ENCODE measurements around the gene FOXK1. TPM values are rescaled to one million over a fixed set of nuclear protein-coding genes. Genes with fewer than 3 reads are reported as not detected.

The FOXK1 gene
- total and polyA plus RNA-seq, 2 donors (not counting 1 experiment from before 2014, with no cell fraction given): 5.2 to 26.9 TPM

DNA sequence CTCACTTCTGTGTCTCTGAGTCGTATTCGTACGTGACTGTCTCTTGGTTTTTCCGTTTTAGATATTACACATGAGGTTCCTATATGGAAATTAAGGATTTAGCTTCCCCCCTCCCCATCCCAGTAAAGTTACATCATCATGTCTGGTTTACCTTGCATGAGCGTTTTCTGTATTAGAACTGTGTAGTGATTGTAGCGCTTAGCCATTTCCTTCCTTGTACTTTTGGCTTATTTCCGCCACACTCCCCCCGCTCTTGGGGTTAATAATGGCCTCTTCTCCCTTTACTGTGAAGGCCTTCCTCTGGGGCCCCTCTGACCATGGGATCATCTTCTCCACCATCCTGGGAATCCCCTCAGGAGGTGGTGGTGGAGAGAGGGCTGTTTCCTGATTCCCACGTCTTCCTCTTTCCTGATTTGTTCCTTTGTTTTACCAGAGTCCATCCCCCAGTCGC is 66.2 kb downstream of the FOXK1 start:
- TF ChIP-seq, protein P1, sequence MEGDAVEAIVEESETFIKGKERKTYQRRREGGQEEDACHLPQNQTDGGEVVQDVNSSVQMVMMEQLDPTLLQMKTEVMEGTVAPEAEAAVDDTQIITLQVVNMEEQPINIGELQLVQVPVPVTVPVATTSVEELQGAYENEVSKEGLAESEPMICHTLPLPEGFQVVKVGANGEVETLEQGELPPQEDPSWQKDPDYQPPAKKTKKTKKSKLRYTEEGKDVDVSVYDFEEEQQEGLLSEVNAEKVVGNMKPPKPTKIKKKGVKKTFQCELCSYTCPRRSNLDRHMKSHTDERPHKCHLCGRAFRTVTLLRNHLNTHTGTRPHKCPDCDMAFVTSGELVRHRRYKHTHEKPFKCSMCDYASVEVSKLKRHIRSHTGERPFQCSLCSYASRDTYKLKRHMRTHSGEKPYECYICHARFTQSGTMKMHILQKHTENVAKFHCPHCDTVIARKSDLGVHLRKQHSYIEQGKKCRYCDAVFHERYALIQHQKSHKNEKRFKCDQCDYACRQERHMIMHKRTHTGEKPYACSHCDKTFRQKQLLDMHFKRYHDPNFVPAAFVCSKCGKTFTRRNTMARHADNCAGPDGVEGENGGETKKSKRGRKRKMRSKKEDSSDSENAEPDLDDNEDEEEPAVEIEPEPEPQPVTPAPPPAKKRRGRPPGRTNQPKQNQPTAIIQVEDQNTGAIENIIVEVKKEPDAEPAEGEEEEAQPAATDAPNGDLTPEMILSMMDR (conservative IDR thresholded peaks at IDR 0.05 in 1 of 2, IDR thresholded peaks at IDR 0.05 in 1 of 2; ENCODE audit: low read depth in 1 of 2, low read length in 2 of 2): no peak
- TF ChIP-seq EZH2 (IDR thresholded peaks at IDR 0.05; ENCODE audit: low read length, missing control alignments): no peak
- H3K27me3 ChIP-seq (ENCODE audit: control insufficient read depth, insufficient read depth, low read length): no peaks in the 10 kb centered on the region
- H3K79me2 ChIP-seq (ENCODE audit: control insufficient read depth, insufficient read depth, low read length): peaks cover 47% of the 10 kb centered on the region
- H3K4me3 ChIP-seq (replicated peaks in 1 of 4; ENCODE audit: control extremely low read depth in 1 of 4, insufficient read depth in 1 of 4, low read depth in 3 of 4, low read length in 4 of 4): no peak overlapping the region
- no peak overlapping the region for H3K27ac ChIP-seq (ENCODE audit: insufficient read depth, low read length)
- H4K20me1 ChIP-seq (ENCODE audit: control insufficient read depth, extremely low read depth, insufficient read depth, low read length): no peaks in the 10 kb centered on the region
- no peak for DNase-seq (ENCODE audit: low read depth in 2 of 2)
- no peaks in the 10 kb centered on the region for H3K9me3 ChIP-seq (ENCODE audit: control insufficient read depth, insufficient read depth, low read depth, low read length)
- H3K9ac ChIP-seq (ENCODE audit: insufficient read depth, low read length): no peak overlapping the region
- H2AFZ ChIP-seq (ENCODE audit: low read length): no peak overlapping the region
- H3K4me1 ChIP-seq (ENCODE audit: control insufficient read depth, extremely low read depth, insufficient read depth, low read length): peaks cover 17% of the 10 kb centered on the region
- peaks cover 6% of the 10 kb centered on the region for H3K36me3 ChIP-seq (ENCODE audit: control insufficient read depth, insufficient read depth, low read length)
- H3K4me2 ChIP-seq (ENCODE audit: extremely low read depth, insufficient read depth, low read length): no peak overlapping the region

DNA sequence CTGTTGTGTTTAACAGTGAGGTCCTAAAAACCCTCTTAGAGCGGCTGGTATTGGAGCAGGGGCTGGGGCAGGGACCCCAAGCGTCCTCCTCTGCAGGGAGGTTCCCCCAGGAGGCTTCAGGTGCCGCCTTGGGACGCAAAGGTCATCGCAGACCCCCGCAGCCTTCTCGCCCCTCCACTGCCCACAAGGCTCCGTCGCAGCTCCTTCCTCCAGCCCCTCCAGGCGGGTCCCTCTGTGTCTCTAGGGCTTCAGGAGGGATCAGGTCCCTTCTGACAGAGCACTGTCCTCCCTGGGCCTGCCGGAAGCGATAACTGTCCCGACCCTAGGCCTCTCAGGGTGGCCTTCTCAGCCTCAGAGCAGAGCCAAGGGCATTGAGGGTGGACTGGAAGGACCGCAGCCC is 67.3 kb downstream of the FOXK1 start:
- Histone ChIP-seq H3K79me2 (ENCODE audit: control insufficient read depth, insufficient read depth, low read length) (peaks cover 48% of the 10 kb centered on the region), H3K27ac (ENCODE audit: insufficient read depth, low read length) (no peak overlapping the region), H3K36me3 (ENCODE audit: control insufficient read depth, insufficient read depth, low read length) (peaks cover 11% of the 10 kb centered on the region), H3K4me1 (ENCODE audit: control insufficient read depth, extremely low read depth, insufficient read depth, low read length) (peaks cover 13% of the 10 kb centered on the region), H3K9me3 (ENCODE audit: control insufficient read depth, insufficient read depth, low read depth, low read length) (no peaks in the 10 kb centered on the region), H3K4me3 (replicated peaks in 1 of 4; ENCODE audit: control extremely low read depth in 1 of 4, insufficient read depth in 1 of 4, low read depth in 3 of 4, low read length in 4 of 4) (no peak overlapping the region), H3K9ac (ENCODE audit: insufficient read depth, low read length) (no peak overlapping the region), H2AFZ (ENCODE audit: low read length) (no peak overlapping the region), H3K27me3 (ENCODE audit: control insufficient read depth, insufficient read depth, low read length) (no peaks in the 10 kb centered on the region), H4K20me1 (ENCODE audit: control insufficient read depth, extremely low read depth, insufficient read depth, low read length) (no peaks in the 10 kb centered on the region), H3K4me2 (ENCODE audit: extremely low read depth, insufficient read depth, low read length) (no peak overlapping the region)
- TF ChIP-seq, protein P1 (conservative IDR thresholded peaks at IDR 0.05 in 1 of 2, IDR thresholded peaks at IDR 0.05 in 1 of 2; ENCODE audit: low read depth in 1 of 2, low read length in 2 of 2): no peak
- TF ChIP-seq EZH2 (IDR thresholded peaks at IDR 0.05; ENCODE audit: low read length, missing control alignments): no peak
- no peak for DNase-seq (ENCODE audit: low read depth in 2 of 2)

DNA sequence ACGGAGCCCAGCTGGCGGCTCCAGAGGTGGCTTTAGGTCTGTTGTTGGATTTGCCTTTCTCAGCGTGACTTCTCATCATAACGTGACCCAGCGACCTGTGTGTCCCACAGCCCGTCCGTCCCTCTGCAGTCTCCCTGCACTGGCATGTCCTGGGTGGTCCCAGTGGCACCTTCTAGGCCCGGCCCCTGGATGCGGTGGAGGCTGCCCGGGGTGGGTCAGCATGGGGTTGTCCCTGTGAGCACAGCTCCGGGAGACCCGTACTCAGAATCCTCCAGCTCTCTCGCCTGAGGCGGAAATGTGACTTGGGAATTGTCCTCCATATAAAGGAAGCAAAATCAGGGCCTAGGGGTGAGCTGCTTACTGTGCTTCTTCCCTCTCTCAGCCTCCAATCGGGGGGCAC is 67.7 kb downstream of the FOXK1 start:
- Histone ChIP-seq H3K27ac (ENCODE audit: insufficient read depth, low read length) (no peak overlapping the region), H3K79me2 (ENCODE audit: control insufficient read depth, insufficient read depth, low read length) (peaks cover 48% of the 10 kb centered on the region)
- DNase-seq (ENCODE audit: low read depth in 2 of 2): no peak

More for the DNA sequence above, 67.7 kb downstream of the FOXK1 start:
- no peak overlapping the region for H3K4me3 ChIP-seq (replicated peaks in 1 of 4; ENCODE audit: control extremely low read depth in 1 of 4, insufficient read depth in 1 of 4, low read depth in 3 of 4, low read length in 4 of 4)
- peaks cover 13% of the 10 kb centered on the region for H3K4me1 ChIP-seq (ENCODE audit: control insufficient read depth, extremely low read depth, insufficient read depth, low read length)
- no peak overlapping the region for H3K9ac ChIP-seq (ENCODE audit: insufficient read depth, low read length)
- H3K4me2 ChIP-seq (ENCODE audit: extremely low read depth, insufficient read depth, low read length): no peak overlapping the region
- H3K27me3 ChIP-seq (ENCODE audit: control insufficient read depth, insufficient read depth, low read length): no peaks in the 10 kb centered on the region
- TF ChIP-seq, protein P1 (conservative IDR thresholded peaks at IDR 0.05 in 1 of 2, IDR thresholded peaks at IDR 0.05 in 1 of 2; ENCODE audit: low read depth in 1 of 2, low read length in 2 of 2): no peak
- TF ChIP-seq EZH2 (IDR thresholded peaks at IDR 0.05; ENCODE audit: low read length, missing control alignments): no peak
- peaks cover 15% of the 10 kb centered on the region for H3K36me3 ChIP-seq (ENCODE audit: control insufficient read depth, insufficient read depth, low read length)
- H3K9me3 ChIP-seq (ENCODE audit: control insufficient read depth, insufficient read depth, low read depth, low read length): no peaks in the 10 kb centered on the region
- H2AFZ ChIP-seq (ENCODE audit: low read length): no peak overlapping the region
- no peaks in the 10 kb centered on the region for H4K20me1 ChIP-seq (ENCODE audit: control insufficient read depth, extremely low read depth, insufficient read depth, low read length)

Data from fibroblast of lung (primary cell).